Caco-2 (cell line): ENCODE results near the gene MSH4. TPM values are rescaled to one million over a fixed set of nuclear protein-coding genes. Genes with fewer than 3 reads are reported as not detected.
"Not testable (repeated sequence)": the region's sequence is repeated elsewhere in the genome, so short reads cannot be mapped to it uniquely, and the experiment has no call there.

Source experiments
- Bru-seq: library from RNA; stranded (reverse); fragments of 400-500 nt; gene quantifications from one replicate; lab custom pipeline; 2021; lab: Mats Ljungman, UMichigan
- BruChase-seq, 2 experiments: library from RNA; stranded (reverse); fragments of 400-500 nt; gene quantifications; one replicate each; lab custom pipeline; 2021; lab: Mats Ljungman, UMichigan
- BruUV-seq: library from RNA; stranded (reverse); fragments of 400-500 nt; replicated peaks from 2 replicates; lab custom pipeline; 2021; lab: Mats Ljungman, UMichigan
- CTCF ChIA-PET: fragments of 300-600 bp; sonication (Branson Sonifier 250); formaldehyde crosslinking; loops from one replicate; lab custom pipeline; 2022; ENCODE audit warnings: antibody characterized with exemption; lab: Charles Lee
- POLR2A ChIA-PET: fragments of 300-600 bp; sonication (Branson Sonifier 250); formaldehyde crosslinking; loops from one replicate; lab custom pipeline; 2022; ENCODE audit warnings: antibody characterized with exemption; lab: Charles Lee
- DNase-seq, 2 experiments: peaks; one replicate each; pipeline versions ENCODE4 v3.0.0 to v3.0.0-alpha.2; 2020 to 2022
- H3K27me3 ChIP-seq: replicated peaks from 2 replicates; pipeline ENCODE4 v1.6.0; 2011; ENCODE audit warnings: low read length; ENCODE audit not compliant: control insufficient read depth, insufficient read depth
- H3K36me3 ChIP-seq: 2 replicates; pipeline ENCODE4 v1.5.1; 2011; ENCODE audit warnings: low read length; ENCODE audit not compliant: control insufficient read depth, insufficient read depth
- H3K4me1 ChIP-seq: fragments of 250-450 bp; sonication (Bioruptor Pico); 2 replicates; pipeline ENCODE4 v1.5.1; 2020; ENCODE audit warnings: mild to moderate bottlenecking
- H3K4me3 ChIP-seq: 2 replicates; pipeline ENCODE4 v1.5.1; 2011; ENCODE audit warnings: low read depth, mild to moderate bottlenecking, control low read depth, low read length
- H3K9me3 ChIP-seq: fragments of 250-450 bp; sonication (Bioruptor Pico); 2 replicates; pipeline ENCODE4 v1.5.1; 2020; ENCODE audit warnings: mild to moderate bottlenecking, moderate library complexity
- H3K27ac Mint-ChIP-seq: one replicate; pipeline ENCODE4 v1.8.0; 2022; ENCODE audit warnings: mixed read lengths; ENCODE audit not compliant: unreplicated experiment
- H3K27me3 Mint-ChIP-seq: one replicate; pipeline ENCODE4 v1.8.0; 2022; ENCODE audit warnings: mixed read lengths; ENCODE audit not compliant: insufficient read depth, unreplicated experiment
- H3K36me3 Mint-ChIP-seq: one replicate; pipeline ENCODE4 v1.8.0; 2022; ENCODE audit warnings: mild to moderate bottlenecking, mixed read lengths; ENCODE audit not compliant: insufficient read depth, unreplicated experiment
- H3K4me1 Mint-ChIP-seq: one replicate; pipeline ENCODE4 v1.8.0; 2022; ENCODE audit warnings: low read depth, mixed read lengths; ENCODE audit not compliant: unreplicated experiment
- H3K4me3 Mint-ChIP-seq: one replicate; pipeline ENCODE4 v1.8.0; 2022; ENCODE audit warnings: mild to moderate bottlenecking, moderate library complexity, mixed read lengths; ENCODE audit not compliant: unreplicated experiment
- H3K9me3 Mint-ChIP-seq: one replicate; pipeline ENCODE4 v1.8.0; 2022; ENCODE audit warnings: mixed read lengths; ENCODE audit not compliant: unreplicated experiment
- intact Hi-C: fragments of 100-400 bp; cut with micrococcal nuclease; formaldehyde crosslinking; loops from one replicate; pipeline ENCODE4 v1.10.0; 2022; ENCODE audit not compliant: unreplicated experiment
- long read RNA-seq: library from polyadenylated mRNA; stranded (forward); transcript quantifications from one replicate; pipeline ENCODE4 v2.0.0, GENCODE V29; 2022
- total RNA-seq: library from RNA; stranded (reverse); gene quantifications from 2 replicates; pipeline ENCODE4 v1.2.3, GENCODE V29; 2022
- TF ChIP-seq, protein P1 (sequence below), 2 experiments: fragments of 200-600 bp in 1 of 2; IDR thresholded peaks; 1 replicate in 1 of 2; 2 replicates in 1 of 2; pipeline versions ENCODE4 v1.5.1 to v1.8.0; 2011 to 2022; ENCODE audit warnings: antibody characterized with exemption in 1 of 2, control low read depth in 1 of 2, inconsistent platforms in 1 of 2, low read depth in 1 of 2, low read length in 1 of 2, mild to moderate bottlenecking in 1 of 2, moderate library complexity in 1 of 2; ENCODE audit not compliant: insufficient read depth in 1 of 2, severe bottlenecking in 1 of 2, unreplicated experiment in 1 of 2

MSH4 gene
- total RNA-seq = 0.34 and 0.49 TPM in 2 replicates
- Bru-seq, nascent RNA = percentile 34 among the genes with signal in this experiment
- percentile 37 among the genes with signal in this experiment for BruChase-seq, experiment 1, labeled RNA remaining after a 2-hour chase
- percentile 36 among the genes with signal in this experiment for BruChase-seq, experiment 2, labeled RNA remaining after a 6-hour chase
- long read RNA-seq = 0 reads

DNA sequence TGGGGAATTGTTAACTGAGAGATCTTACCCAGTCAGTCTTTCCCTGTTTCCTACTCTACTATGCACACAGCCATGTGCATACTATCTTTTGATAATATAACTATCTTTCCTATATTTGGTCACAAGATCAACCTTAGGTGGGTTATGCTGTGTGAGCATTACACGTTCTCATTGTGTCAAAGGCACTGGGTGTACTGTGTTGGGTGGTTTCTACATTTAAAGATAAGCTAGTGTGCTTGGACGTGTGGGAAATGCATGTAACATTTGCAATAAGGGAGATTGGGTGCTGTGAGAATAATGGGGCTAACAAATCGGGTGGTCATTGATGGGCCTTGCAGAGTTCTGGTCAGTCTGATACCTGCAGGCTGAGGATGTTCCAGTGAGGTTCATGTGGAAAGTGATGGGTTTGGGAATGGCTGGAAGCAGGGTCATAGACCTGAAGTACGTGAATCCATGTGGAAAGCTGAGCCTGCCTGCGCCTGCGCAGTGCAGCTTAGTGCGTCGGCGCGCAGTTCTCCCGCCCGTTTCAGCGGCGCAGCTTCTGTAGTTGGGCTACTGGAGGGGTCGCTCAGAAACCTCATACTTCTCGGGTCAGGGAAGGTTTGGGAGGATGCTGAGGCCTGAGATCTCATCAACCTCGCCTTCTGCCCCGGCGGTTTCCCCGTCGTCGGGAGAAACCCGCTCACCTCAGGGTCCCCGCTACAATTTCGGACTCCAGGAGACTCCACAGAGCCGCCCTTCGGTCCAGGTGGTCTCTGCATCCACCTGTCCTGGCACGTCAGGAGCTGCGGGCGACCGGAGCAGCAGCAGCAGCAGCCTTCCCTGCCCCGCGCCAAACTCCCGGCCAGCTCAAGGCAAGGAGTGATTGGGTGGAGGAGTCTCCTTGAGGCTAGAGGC is at the start of gene MSH4:
MSH4 (plus strand) TSS at position 507 of the 897 bp plus-strand sequence; CDS start at position 611, 104 bp downstream.
- Histone ChIP-seq H3K9me3 (no peaks in the 10 kb centered on the region), H3K4me1 (no peaks in the 10 kb centered on the region), H3K27me3 (no peaks in the 10 kb centered on the region), H3K36me3 (no peaks in the 10 kb centered on the region), H3K4me3 (no peak within 1 kb of the TSS)
- ChIA-PET CTCF (no interaction called here), POLR2A (interaction anchor here (0.5 kb wide), 1 partner anchor 26 kb away, joined by 3 read pairs; no protein-coding TSS in a partner anchor)
- Mint-ChIP-seq H3K9me3 (no peaks in the 10 kb centered on the region), H3K27me3 (no peaks in the 10 kb centered on the region), H3K27ac (peak within 1 kb of the TSS; percentile 80), H3K4me1 (no peaks in the 10 kb centered on the region), H3K4me3 (peak within 1 kb of the TSS; percentile 49), H3K36me3 (peaks cover 74% of the 10 kb centered on the region)
- DNase-seq = peak in 1 of 2 experiments; percentile 35
- intact Hi-C loops = loop anchor here (10.0 kb wide), 1 partner anchor 562 kb away; no protein-coding TSS in a partner anchor
- no TSS peak for BruUV-seq
- TF ChIP-seq, protein P1, sequence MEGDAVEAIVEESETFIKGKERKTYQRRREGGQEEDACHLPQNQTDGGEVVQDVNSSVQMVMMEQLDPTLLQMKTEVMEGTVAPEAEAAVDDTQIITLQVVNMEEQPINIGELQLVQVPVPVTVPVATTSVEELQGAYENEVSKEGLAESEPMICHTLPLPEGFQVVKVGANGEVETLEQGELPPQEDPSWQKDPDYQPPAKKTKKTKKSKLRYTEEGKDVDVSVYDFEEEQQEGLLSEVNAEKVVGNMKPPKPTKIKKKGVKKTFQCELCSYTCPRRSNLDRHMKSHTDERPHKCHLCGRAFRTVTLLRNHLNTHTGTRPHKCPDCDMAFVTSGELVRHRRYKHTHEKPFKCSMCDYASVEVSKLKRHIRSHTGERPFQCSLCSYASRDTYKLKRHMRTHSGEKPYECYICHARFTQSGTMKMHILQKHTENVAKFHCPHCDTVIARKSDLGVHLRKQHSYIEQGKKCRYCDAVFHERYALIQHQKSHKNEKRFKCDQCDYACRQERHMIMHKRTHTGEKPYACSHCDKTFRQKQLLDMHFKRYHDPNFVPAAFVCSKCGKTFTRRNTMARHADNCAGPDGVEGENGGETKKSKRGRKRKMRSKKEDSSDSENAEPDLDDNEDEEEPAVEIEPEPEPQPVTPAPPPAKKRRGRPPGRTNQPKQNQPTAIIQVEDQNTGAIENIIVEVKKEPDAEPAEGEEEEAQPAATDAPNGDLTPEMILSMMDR (IDR thresholded peaks at IDR 0.05; ENCODE audit: insufficient read depth in 1 of 2, low read depth in 1 of 2, low read length in 1 of 2, severe bottlenecking in 1 of 2, unreplicated experiment in 1 of 2) = no peak

GRCh38 chr1:75757210-75757609 is 39.5 kb upstream of the MSH4 start:
- H3K27ac Mint-ChIP-seq, H3K4me3 ChIP-seq, H3K4me3 Mint-ChIP-seq, POLR2A ChIA-PET, intact Hi-C loops, H3K27me3 Mint-ChIP-seq, H3K36me3 ChIP-seq, H3K27me3 ChIP-seq, H3K4me1 ChIP-seq, DNase-seq, CTCF ChIA-PET, H3K4me1 Mint-ChIP-seq, H3K9me3 Mint-ChIP-seq, H3K9me3 ChIP-seq, BruUV-seq: not testable (repeated sequence)
- peaks cover 20% of the 10 kb centered on the region for H3K36me3 Mint-ChIP-seq

- H3K36me3 ChIP-seq, H3K9me3 Mint-ChIP-seq, intact Hi-C loops, H3K27me3 ChIP-seq, CTCF ChIA-PET, H3K4me3 Mint-ChIP-seq, H3K4me1 Mint-ChIP-seq, H3K4me3 ChIP-seq, H3K27ac Mint-ChIP-seq, POLR2A ChIA-PET, BruUV-seq, H3K9me3 ChIP-seq, H3K27me3 Mint-ChIP-seq, DNase-seq, H3K4me1 ChIP-seq: not testable (repeated sequence)
- H3K36me3 Mint-ChIP-seq = peaks cover 19% of the 10 kb centered on the region
These were observed 38.1 kb upstream of the MSH4 start for GRCh38 chr1:75758543-75758942.
